SK-N-SH treated with all-trans-retinoic acid at 6 μM for 48 hours (cell line): ENCODE results near the gene ACLY.

Experiments used
- ISL1 ChIP-seq: fragments of 250-450 bp; sonication (Bioruptor Pico); IDR thresholded peaks from 2 replicates; pipeline ENCODE4 v2.1.2; 2022; ENCODE audit warnings: mild to moderate bottlenecking, moderate library complexity
- OSR1 ChIP-seq: fragments of 250-450 bp; sonication (Bioruptor Pico); IDR thresholded peaks from 2 replicates; pipeline ENCODE4 v1.8.0; 2022; ENCODE audit warnings: moderate library complexity, mild to moderate bottlenecking, inconsistent platforms
- PATZ1 ChIP-seq: fragments of 250-450 bp; sonication (Bioruptor Pico); IDR thresholded peaks from 2 replicates; pipeline ENCODE4 v1.8.0; 2020; ENCODE audit warnings: mild to moderate bottlenecking, moderate library complexity, borderline replicate concordance
- PPARA ChIP-seq: fragments of 250-450 bp; sonication (Bioruptor Pico); IDR thresholded peaks from 2 replicates; pipeline ENCODE4 v1.5.0; 2020; ENCODE audit warnings: mild to moderate bottlenecking, borderline replicate concordance
- RARB ChIP-seq: fragments of 250-450 bp; sonication (Bioruptor Pico); IDR thresholded peaks from 2 replicates; pipeline ENCODE4 v1.8.0; 2021; ENCODE audit warnings: mild to moderate bottlenecking, moderate library complexity
- SNAI2 ChIP-seq: fragments of 250-450 bp; sonication (Bioruptor Pico); IDR thresholded peaks from 2 replicates; pipeline ENCODE4 v1.5.0; 2020; ENCODE audit warnings: mild to moderate bottlenecking, moderate library complexity
- TSHZ2 ChIP-seq: fragments of 250-450 bp; sonication (Bioruptor Pico); IDR thresholded peaks from 2 replicates; pipeline ENCODE4 v1.5.0; 2020; ENCODE audit warnings: mild to moderate bottlenecking, moderate library complexity
- ZFP3 ChIP-seq: fragments of 250-450 bp; sonication (Bioruptor Pico); IDR thresholded peaks from 2 replicates; pipeline ENCODE4 v1.5.0; 2020; ENCODE audit warnings: mild to moderate bottlenecking, moderate library complexity
- TF ChIP-seq, protein P1 (sequence below): fragments of 250-450 bp; sonication (Bioruptor Pico); IDR thresholded peaks from 2 replicates; pipeline ENCODE4 v1.5.1; 2021; ENCODE audit warnings: mild to moderate bottlenecking, moderate library complexity

DNA sequence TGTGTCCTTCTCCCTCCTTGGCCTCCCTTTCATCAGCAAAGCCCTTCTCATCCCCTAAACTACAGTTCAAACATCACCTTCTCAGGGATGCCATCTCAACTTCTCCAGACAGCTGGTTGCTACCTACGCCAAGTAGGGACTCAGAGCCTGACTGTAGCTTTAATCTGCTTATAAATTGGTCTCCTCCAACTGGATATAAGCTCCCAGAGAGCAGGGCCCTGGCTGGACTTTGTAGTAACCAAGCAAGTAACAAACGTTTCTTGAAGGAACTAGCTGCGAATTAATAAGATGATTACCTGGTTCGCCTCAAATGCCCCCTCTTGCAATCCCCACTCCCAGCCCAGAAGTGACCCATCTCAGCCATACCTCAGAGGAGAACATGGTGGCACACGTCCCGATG is 36.0 kb downstream of the ACLY start:
- TF ChIP-seq PATZ1 (no peak), PPARA (CRISPR knock-in tag) (no peak), ISL1 (CRISPR knock-in tag) (no peak), TSHZ2 (CRISPR knock-in tag) (no peak), RARB (CRISPR knock-in tag) (no peak), ZFP3 (CRISPR knock-in tag) (no peak), OSR1 (no peak), SNAI2 (no peak)
- TF ChIP-seq, protein P1, sequence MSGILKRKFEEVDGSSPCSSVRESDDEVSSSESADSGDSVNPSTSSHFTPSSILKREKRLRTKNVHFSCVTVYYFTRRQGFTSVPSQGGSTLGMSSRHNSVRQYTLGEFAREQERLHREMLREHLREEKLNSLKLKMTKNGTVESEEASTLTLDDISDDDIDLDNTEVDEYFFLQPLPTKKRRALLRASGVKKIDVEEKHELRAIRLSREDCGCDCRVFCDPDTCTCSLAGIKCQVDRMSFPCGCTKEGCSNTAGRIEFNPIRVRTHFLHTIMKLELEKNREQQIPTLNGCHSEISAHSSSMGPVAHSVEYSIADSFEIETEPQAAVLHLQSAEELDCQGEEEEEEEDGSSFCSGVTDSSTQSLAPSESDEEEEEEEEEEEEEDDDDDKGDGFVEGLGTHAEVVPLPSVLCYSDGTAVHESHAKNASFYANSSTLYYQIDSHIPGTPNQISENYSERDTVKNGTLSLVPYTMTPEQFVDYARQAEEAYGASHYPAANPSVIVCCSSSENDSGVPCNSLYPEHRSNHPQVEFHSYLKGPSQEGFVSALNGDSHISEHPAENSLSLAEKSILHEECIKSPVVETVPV = no peak
